A549 treated with ZK216348 at 1 μM for 4 hours (cell line): ENCODE data around the gene ZNF747. TPM values are rescaled to one million over a fixed set of nuclear protein-coding genes. Genes with fewer than 3 reads are reported as not detected.

Experiments used
- total RNA-seq: library from RNA; stranded (reverse); fragments of 200-300 nt; extraction: Qiagen RNA extraction; gene quantifications from 5 replicates; pipeline ENCODE4 v1.2.3, GENCODE V29; 2022; ENCODE audit warnings: low read depth

Gene ZNF747
- total RNA-seq: 2.7 to 4.7 TPM (median 4.1 TPM) in 5 replicates

GRCh38 chr16:30534368-30535105, at the start of gene ZNF747:
Gene ZNF747 (minus strand): TSS chr16:30534858. CDS start chr16:30534679, 179 bp downstream.

GRCh38 chr16:30571445-30572322, 37.0 kb upstream of the ZNF747 start, which contains the start of gene ZNF688:
Gene ZNF688 (minus strand): TSS chr16:30571714. CDS start chr16:30571629, 85 bp downstream.

DNA sequence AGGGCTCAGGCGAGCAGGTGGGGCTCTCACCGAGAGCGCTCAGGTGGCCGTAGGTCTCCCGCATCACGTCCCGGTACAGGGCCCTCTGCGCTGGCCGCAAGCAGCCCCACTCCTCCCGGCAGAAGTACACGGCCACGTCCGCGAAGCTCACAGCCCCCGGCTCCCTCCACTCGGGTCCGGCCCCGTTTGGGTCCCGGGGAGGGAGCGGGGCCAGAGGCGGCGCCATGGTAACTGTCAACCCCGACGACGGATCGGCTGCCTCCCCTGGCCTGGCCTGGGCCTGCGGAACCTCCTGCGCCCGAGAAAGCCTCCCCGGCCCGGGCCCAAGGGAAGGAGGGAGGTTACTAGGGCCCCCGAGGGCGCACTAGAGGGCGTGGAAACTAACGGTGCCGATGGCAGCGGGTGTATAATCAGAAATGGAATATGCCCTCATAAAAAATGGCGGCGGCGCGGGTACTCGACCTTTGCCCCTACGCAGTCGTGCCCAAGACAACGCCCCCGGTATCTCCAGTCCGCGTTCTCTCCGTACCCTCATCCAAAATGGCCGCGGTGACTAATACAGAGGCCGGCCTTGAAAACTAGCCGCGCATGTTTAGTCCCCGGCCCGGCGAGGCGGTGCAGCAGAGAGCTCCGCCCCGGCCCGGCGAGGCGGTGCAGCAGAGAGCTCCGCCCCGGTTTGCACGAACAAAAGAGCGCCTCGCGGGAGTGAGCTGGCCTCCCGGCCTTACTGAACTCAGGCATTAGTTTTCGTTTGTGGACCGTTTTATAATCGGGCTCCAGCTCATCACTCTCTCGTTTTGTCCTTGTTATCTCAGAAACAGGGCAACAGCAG, 23.5 kb upstream of the ZNF747 start, which contains the start of gene ZNF764:
TSS of gene ZNF764 (minus strand) at position 418 of the 832 bp plus-strand sequence. CDS start at position 226, 192 bp downstream.

GRCh38 chr16:30526137-30526822, 8.4 kb downstream of the ZNF747 start, which contains the start of gene ZNF768:
Gene ZNF768 (minus strand): TSS chr16:30526566. CDS start chr16:30526413, 153 bp downstream.

Other genes starting within 250 kb of the ZNF747 start
- 61.1 to 68.0 TPM (median 65.1 TPM) in 5 replicates for gene CD2BP2, start 179.6 kb downstream of the ZNF747 start, total RNA-seq
- 19.1 to 34.9 TPM (median 33.6 TPM) in 5 replicates for gene TBC1D10B, start 164.4 kb downstream of the ZNF747 start, total RNA-seq
- not detected in 5 replicates for gene MYL11, start 160.1 kb downstream of the ZNF747 start, total RNA-seq
- 1.9 to 2.3 TPM (median 2.2 TPM) in 5 replicates for gene SEPTIN1, start 152.3 kb downstream of the ZNF747 start, total RNA-seq
- gene ZNF48, start 139.4 kb downstream of the ZNF747 start, total RNA-seq: 11.3 to 14.8 TPM (median 13.1 TPM) in 5 replicates
- gene ZNF771, start 127.3 kb downstream of the ZNF747 start, total RNA-seq: 2.9 to 6.7 TPM (median 6.1 TPM) in 5 replicates
- gene DCTPP1, start 104.8 kb downstream of the ZNF747 start, total RNA-seq: 85.1 to 139 TPM (median 127 TPM) in 5 replicates
- gene SEPHS2, start 89.0 kb downstream of the ZNF747 start, total RNA-seq: 47.5 to 50.9 TPM (median 48.1 TPM) in 5 replicates
- 0.15 to 0.32 TPM (median 0.20 TPM) in 3 of 5 replicates, not detected in the others for gene ITGAL, start 62.1 kb downstream of the ZNF747 start, total RNA-seq
- 30.8 to 51.6 TPM (median 48.5 TPM) in 5 replicates for gene ZNF768, start 8.3 kb downstream of the ZNF747 start, total RNA-seq
- gene ZNF764, start 23.5 kb upstream of the ZNF747 start, total RNA-seq: 3.1 to 7.0 TPM (median 5.5 TPM) in 5 replicates
- 6.1 to 12.0 TPM (median 7.0 TPM) in 5 replicates for gene ZNF688, start 36.9 kb upstream of the ZNF747 start, total RNA-seq
- gene ZNF785, start 50.8 kb upstream of the ZNF747 start, total RNA-seq: not detected in 5 replicates
- 7.7 to 9.6 TPM (median 8.6 TPM) in 5 replicates for gene ZNF689, start 75.5 kb upstream of the ZNF747 start, total RNA-seq
- 17.0 to 26.6 TPM (median 23.2 TPM) in 5 replicates for gene PRR14, start 116.1 kb upstream of the ZNF747 start, total RNA-seq
- gene FBRS, start 123.6 kb upstream of the ZNF747 start, total RNA-seq: 24.6 to 46.9 TPM (median 43.3 TPM) in 5 replicates
- gene SRCAP, start 164.3 kb upstream of the ZNF747 start, total RNA-seq: 5.9 to 34.3 TPM (median 23.6 TPM) in 5 replicates
- 15.2 to 28.7 TPM (median 25.5 TPM) in 5 replicates for gene PHKG2, start 213.6 kb upstream of the ZNF747 start, total RNA-seq
- gene CFAP119, start 227.2 kb upstream of the ZNF747 start, total RNA-seq: 4.3 to 10.0 TPM (median 8.4 TPM) in 5 replicates
- 51.8 to 92.6 TPM (median 84.3 TPM) in 5 replicates for gene RNF40, start 227.5 kb upstream of the ZNF747 start, total RNA-seq